LNCAP (cell line): ENCODE results near the gene POU3F1.

Source experiments
- TF ChIP-seq, protein P1 (sequence below): fragments of 450-650 bp; IDR thresholded peaks from 2 replicates; pipeline ENCODE4 v1.5.1; 2017; ENCODE audit warnings: mild to moderate bottlenecking

Gene POU3F1

DNA sequence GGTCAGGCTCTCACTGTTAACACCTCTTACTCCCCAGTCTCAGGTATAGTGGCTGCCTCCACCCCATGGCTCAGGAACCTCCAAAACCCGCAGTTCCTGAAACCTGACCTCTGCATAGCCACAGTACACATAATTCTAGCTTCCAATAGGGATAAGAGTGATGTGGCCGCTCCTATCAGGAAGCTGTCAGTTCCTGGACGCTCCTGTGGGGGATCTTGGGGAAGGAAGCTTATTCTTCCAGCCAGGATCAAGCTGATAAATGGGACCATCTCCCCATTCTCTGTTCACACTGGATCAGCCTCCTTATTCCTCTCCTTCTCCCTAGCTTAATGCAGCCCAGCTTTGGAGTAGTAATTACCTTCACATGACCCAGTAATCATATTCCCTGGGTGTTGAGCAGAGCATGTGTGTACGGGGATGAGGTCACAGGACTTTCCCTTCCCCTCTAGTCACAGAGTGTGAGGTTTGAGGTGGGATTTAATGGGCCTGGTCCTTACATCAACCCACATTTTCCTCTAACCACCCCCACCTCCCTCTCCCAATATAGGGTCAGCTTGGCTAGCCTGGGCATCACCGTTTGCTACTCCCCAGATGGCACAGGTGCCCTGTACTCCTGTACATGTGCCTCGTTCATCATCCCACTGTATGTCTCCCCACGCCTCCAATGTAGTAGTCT, 7.0 kb upstream of the POU3F1 start:
- TF ChIP-seq, protein P1, sequence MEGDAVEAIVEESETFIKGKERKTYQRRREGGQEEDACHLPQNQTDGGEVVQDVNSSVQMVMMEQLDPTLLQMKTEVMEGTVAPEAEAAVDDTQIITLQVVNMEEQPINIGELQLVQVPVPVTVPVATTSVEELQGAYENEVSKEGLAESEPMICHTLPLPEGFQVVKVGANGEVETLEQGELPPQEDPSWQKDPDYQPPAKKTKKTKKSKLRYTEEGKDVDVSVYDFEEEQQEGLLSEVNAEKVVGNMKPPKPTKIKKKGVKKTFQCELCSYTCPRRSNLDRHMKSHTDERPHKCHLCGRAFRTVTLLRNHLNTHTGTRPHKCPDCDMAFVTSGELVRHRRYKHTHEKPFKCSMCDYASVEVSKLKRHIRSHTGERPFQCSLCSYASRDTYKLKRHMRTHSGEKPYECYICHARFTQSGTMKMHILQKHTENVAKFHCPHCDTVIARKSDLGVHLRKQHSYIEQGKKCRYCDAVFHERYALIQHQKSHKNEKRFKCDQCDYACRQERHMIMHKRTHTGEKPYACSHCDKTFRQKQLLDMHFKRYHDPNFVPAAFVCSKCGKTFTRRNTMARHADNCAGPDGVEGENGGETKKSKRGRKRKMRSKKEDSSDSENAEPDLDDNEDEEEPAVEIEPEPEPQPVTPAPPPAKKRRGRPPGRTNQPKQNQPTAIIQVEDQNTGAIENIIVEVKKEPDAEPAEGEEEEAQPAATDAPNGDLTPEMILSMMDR: no peak

DNA sequence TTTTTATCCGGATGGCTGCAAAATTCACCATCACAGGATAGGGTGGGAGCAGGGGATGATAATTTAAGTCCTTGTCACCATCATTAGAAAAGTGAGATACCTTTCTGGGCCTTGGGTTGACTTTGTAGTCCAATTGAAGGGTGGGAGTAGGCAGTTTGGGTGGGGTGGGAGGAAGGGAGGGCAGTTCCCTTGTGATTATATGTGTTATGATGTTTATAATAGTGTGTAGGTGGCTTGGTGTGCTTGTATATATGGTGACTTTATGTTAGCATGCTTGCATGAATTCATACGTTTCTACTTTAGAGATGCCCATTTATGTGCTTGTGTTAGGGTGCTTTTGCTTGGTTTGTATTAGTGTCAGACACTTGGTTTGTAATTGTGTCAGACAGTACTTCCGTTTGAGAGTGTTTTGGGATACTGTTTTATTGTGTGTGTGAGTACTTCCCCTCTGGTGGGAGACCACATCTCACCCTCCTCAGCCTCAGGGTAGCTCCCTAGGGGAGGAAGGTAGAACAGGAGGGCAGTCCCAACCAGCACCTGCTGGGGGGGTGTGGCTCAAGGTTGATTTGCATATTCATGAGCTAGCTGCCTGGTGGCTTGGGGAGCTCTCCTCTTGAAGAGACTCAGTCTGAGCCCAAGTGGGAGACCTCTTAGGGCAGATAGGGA, 6.3 kb upstream of the POU3F1 start:
- TF ChIP-seq, protein P1: no peak

DNA sequence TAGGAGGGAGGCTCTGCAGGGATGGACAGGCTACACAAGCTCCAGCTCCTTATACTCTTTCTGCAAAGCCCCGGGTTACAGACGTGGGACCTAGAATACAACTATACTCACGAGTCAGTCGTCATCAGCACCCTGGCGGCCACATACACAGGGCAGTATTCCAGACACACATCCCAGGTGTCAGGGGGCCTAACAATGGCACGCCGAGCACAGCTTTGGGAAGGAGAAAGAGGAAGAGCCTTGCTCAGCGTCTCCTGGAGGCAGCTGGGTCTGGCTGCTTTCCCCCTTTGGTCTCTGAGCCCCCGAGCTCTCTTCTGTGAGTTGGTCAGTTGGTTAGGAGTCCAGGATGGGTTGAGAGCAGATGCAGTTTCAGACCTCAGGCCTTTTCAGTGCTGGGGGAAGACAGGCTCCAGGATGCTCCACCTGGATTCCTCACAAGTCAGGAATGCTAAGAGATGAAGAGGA, 4.5 kb upstream of the POU3F1 start:
- TF ChIP-seq, protein P1: no peak

DNA sequence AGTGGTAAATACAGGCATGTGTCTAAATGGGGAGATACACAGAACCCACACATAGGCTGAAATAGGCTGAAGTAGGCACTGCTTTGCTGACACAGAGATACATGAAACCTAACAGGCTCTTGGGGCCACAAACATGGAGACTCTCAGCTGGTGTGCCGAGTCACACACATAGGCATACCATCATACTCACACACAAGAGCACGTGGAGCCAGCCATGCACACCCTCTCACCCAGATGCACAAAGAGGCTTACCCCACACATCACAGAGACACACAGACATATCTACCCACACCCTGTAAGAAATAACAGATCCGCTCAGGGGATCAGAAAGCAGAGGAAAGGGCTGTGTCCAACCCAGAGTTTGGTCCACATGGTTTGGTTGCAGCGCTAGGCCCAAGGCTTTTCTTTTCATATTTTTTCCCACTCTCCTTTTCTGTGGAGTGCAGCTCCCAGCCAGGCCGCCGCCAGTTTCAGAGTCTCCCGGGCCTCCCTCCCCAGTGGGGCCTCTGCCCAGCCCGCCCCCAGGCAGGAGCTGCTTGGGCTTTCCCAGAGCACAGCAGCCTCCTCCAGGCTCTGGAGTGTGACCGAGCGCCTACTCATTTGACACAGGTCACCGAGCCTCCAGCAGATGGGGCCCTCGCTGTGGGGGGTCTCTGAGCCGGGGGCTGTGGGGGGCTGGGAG, 3.9 kb upstream of the POU3F1 start:
- TF ChIP-seq, protein P1: no peak

DNA sequence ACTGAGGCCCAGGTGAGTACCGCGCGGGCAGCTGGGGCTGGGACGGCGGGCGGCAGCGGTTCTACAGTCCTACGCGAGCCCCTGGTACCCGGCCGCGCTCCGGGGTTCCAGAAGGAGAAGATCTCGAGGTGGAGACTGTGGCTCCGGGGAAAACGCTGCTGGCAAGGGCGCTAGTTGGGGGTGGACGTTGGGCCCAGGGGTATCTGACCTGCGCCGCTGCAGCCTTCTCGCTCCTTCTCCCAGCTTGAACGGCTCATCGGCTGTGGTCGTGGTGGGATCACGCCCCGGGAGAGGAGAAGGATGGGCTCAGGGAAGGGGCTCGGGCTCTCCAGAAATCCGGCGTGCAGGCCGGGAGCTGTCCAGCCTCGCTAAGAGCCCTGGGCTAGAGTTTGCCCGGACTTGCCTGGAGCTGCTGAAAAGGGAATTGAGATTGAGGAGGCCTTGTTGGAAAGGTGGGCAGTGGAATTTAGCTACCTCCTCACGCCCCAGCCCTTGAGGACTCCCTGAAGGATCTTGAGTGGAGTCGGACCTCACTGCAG, 1.1 kb upstream of the POU3F1 start:
- TF ChIP-seq, protein P1: no peak

DNA sequence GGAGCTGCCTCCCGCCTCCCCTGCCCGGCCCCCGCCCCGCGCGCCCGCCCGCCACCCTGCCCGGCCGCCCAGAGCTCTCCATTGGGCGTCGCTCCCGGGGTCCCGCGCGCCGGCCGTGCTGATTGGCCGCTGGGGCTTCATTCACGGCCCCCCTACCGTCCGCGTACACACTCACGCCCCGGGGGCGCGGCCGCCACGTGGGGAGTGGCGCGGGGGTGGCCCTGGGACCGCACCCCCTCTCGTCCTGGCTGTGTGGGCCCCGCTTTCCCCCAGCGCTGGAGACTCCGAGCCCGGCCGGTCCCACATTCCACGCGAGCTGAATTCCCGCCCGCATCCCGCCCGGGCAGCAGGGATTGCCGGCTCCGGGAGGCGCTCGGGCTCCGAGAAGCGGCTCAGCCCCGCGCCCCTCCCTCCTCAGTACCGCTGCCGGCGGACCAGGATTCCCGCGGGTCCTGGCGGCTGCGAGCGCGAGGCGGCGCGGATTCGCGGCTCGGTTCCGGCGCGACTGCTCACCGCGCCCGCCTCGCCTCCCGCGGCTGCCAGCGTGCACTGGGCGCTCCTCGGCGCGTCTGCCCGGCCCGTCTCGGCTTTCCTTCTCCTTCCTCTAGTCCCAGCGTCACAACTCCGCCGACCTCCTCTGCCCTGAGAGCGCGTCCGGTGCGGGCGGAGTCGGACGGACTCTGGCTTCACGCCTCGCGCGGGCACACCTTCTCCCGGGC, 450 bp upstream of the POU3F1 start:
- TF ChIP-seq, protein P1: peak; percentile 19; the same call in 1 of the 2 replicates
